ENCODE data around the gene BCL6. TPM values are rescaled to one million over a fixed set of nuclear protein-coding genes. Genes with fewer than 3 reads are reported as not detected.

Gene BCL6
- total and polyA plus RNA-seq, 2 experiments from 2014 or later: 32.0 to 46.5 TPM

- Histone ChIP-seq H3K9me2 (replicated peaks; ENCODE audit: insufficient read depth) (no peaks in the 10 kb centered on the region), H3K36me3 (replicated peaks; ENCODE audit: insufficient read depth, low read depth) (peaks cover 5% of the 10 kb centered on the region), H3K79me2 (peaks cover 67% of the 10 kb centered on the region), H3K9me3 (ENCODE audit: low read depth) (no peaks in the 10 kb centered on the region), H2AFZ (no peak overlapping the region), H3K4me3 (no peak overlapping the region), H3K4me2 (no peak overlapping the region), H3K27me3 (no peaks in the 10 kb centered on the region), H3K27ac (no peak overlapping the region), H4K20me1 (ENCODE audit: insufficient read depth, poor library complexity, severe bottlenecking) (peaks cover 63% of the 10 kb centered on the region), H3K4me1 (ENCODE audit: insufficient read depth) (peaks cover 21% of the 10 kb centered on the region)
- no peak for TF ChIP-seq CTCF (IDR thresholded peaks at IDR 0.05; ENCODE audit: poor library complexity)
- no peak for TF ChIP-seq EZH2phosphoT487 (IDR thresholded peaks at IDR 0.05; ENCODE audit: low read depth, severe bottlenecking, unreplicated experiment)
- TF ChIP-seq EZH2 (IDR thresholded peaks at IDR 0.05; ENCODE audit: borderline replicate concordance): no peak
- 81% methylated on average over 3 of the region's 3 CpGs for WGBS (ENCODE audit: low lambda C conversion rate, missing lambda C conversion rate)
- no peak for DNase-seq (ENCODE audit: low spot score)
Measured at GRCh38 chr3:187734841-187735240, 10.4 kb downstream of the BCL6 start.

- WGBS (ENCODE audit: low lambda C conversion rate, missing lambda C conversion rate): 94% methylated on average over 11 of the region's 11 CpGs
- Histone ChIP-seq H3K9me3 (ENCODE audit: low read depth) (no peaks in the 10 kb centered on the region), H4K20me1 (ENCODE audit: insufficient read depth, poor library complexity, severe bottlenecking) (peaks cover 62% of the 10 kb centered on the region), H3K4me3 (no peak overlapping the region), H3K4me2 (no peak overlapping the region), H2AFZ (no peak overlapping the region), H3K36me3 (replicated peaks; ENCODE audit: insufficient read depth, low read depth) (peaks cover 8% of the 10 kb centered on the region), H3K27ac (no peak overlapping the region), H3K4me1 (ENCODE audit: insufficient read depth) (peaks cover 15% of the 10 kb centered on the region), H3K27me3 (no peaks in the 10 kb centered on the region), H3K79me2 (peaks cover 63% of the 10 kb centered on the region), H3K9me2 (replicated peaks; ENCODE audit: insufficient read depth) (no peaks in the 10 kb centered on the region)
- DNase-seq (ENCODE audit: low spot score): no peak
- no peak for TF ChIP-seq CTCF (IDR thresholded peaks at IDR 0.05; ENCODE audit: poor library complexity)
- TF ChIP-seq EZH2phosphoT487 (IDR thresholded peaks at IDR 0.05; ENCODE audit: low read depth, severe bottlenecking, unreplicated experiment): no peak
- no peak for TF ChIP-seq EZH2 (IDR thresholded peaks at IDR 0.05; ENCODE audit: borderline replicate concordance)
Measured at GRCh38 chr3:187733371-187733770, 11.9 kb downstream of the BCL6 start.

GRCh38 chr3:187729598-187729997, 15.7 kb downstream of the BCL6 start:
- Histone ChIP-seq H3K36me3 (replicated peaks; ENCODE audit: insufficient read depth, low read depth) (peaks cover 8% of the 10 kb centered on the region), H3K4me3 (no peak overlapping the region), H3K4me2 (no peak overlapping the region), H3K27me3 (no peaks in the 10 kb centered on the region), H3K27ac (no peak overlapping the region), H3K9me3 (ENCODE audit: low read depth) (no peaks in the 10 kb centered on the region), H2AFZ (no peak overlapping the region), H3K79me2 (peaks cover 29% of the 10 kb centered on the region), H3K9me2 (replicated peaks; ENCODE audit: insufficient read depth) (no peaks in the 10 kb centered on the region), H3K4me1 (ENCODE audit: insufficient read depth) (no peaks in the 10 kb centered on the region), H4K20me1 (ENCODE audit: insufficient read depth, poor library complexity, severe bottlenecking) (peaks cover 34% of the 10 kb centered on the region)
- TF ChIP-seq CTCF (IDR thresholded peaks at IDR 0.05; ENCODE audit: poor library complexity) (no peak), EZH2 (IDR thresholded peaks at IDR 0.05; ENCODE audit: borderline replicate concordance) (no peak), EZH2phosphoT487 (IDR thresholded peaks at IDR 0.05; ENCODE audit: low read depth, severe bottlenecking, unreplicated experiment) (no peak)
- 97% methylated on average over 12 of the region's 12 CpGs for WGBS (ENCODE audit: low lambda C conversion rate, missing lambda C conversion rate)
- no peak for DNase-seq (ENCODE audit: low spot score)

Measured in hepatocyte (in vitro differentiated cells).